Memory B cell (primary cell): ENCODE results near the gene LRRC8E.
A peak's percentile ranks its signal among the peaks of the same experiment; 100 is the strongest.

Experiments used
- ATAC-seq: fragments of 150-1000 bp; cut with Tn5 transposase; 2 replicates; pipeline ENCODE4 v1.10.0; 2021; ENCODE audit warnings: low read depth, mild to moderate bottlenecking, moderate library complexity
- DNase-seq, 2 donors: peaks; one replicate each; pipeline ENCODE4 v3.0.0; 2022; ENCODE audit warnings: low spot score in 2 of 2
- H3K27ac Mint-ChIP-seq: one replicate; pipeline ENCODE4 v1.8.0; 2022; ENCODE audit warnings: mild to moderate bottlenecking, moderate library complexity, mixed read lengths
- H3K27me3 Mint-ChIP-seq: one replicate; pipeline ENCODE4 v1.8.0; 2022; ENCODE audit warnings: mixed read lengths
- H3K36me3 Mint-ChIP-seq: one replicate; pipeline ENCODE4 v1.8.0; 2022; ENCODE audit warnings: mild to moderate bottlenecking, mixed read lengths
- H3K4me1 Mint-ChIP-seq: one replicate; pipeline ENCODE4 v1.8.0; 2022; ENCODE audit warnings: mixed read lengths
- H3K4me3 Mint-ChIP-seq: one replicate; pipeline ENCODE4 v1.8.0; 2022; ENCODE audit warnings: mild to moderate bottlenecking, moderate library complexity, mixed read lengths
- H3K9me3 Mint-ChIP-seq: one replicate; pipeline ENCODE4 v1.8.0; 2022; ENCODE audit warnings: mixed read lengths

Gene LRRC8E

GRCh38 chr19:7909471-7910067 is 21.3 kb downstream of the LRRC8E start:
- Mint-ChIP-seq H3K36me3 (peaks cover 24% of the 10 kb centered on the region), H3K4me1 (peaks cover 22% of the 10 kb centered on the region), H3K4me3 (no peak overlapping the region), H3K27me3 (peaks cover 1% of the 10 kb centered on the region), H3K9me3 (no peaks in the 10 kb centered on the region), H3K27ac (no peak overlapping the region)
- DNase-seq (no peak), ATAC-seq (no peak)

DNA sequence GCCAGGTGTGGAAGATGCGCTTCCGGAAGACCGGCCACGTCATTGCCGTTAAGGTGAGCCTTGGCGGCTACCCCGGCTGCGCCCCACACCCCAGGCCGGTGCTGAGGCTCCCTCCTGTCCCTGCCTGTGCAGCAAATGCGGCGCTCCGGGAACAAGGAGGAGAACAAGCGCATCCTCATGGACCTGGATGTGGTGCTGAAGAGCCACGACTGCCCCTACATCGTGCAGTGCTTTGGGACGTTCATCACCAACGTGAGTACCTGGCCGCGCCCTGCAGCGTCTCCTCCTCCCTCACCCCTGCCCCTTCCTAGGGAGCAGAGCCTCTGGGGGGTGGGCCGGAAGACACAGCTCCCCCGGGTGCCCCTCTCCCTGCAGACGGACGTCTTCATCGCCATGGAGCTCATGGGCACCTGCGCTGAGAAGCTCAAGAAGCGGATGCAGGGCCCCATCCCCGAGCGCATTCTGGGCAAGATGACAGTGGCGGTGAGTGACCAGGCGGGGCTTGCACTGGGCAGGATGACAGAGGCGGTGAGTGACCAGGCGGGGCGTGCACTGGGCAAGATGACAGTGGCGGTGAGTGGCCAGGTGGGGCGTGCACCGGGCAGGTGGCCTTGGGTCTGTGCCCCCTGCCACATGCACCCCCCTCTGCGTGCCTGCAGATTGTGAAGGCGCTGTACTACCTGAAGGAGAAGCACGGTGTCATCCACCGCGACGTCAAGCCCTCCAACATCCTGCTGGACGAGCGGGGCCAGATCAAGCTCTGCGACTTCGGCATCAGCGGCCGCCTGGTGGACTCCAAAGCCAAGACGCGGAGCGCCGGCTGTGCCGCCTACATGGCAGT is 22.2 kb downstream of the LRRC8E start:
- no peak for ATAC-seq
- H3K36me3 Mint-ChIP-seq: peaks cover 24% of the 10 kb centered on the region
- H3K4me3 Mint-ChIP-seq: no peak overlapping the region
- no peak overlapping the region for H3K27ac Mint-ChIP-seq
- H3K4me1 Mint-ChIP-seq: peaks cover 17% of the 10 kb centered on the region
- peaks cover 4% of the 10 kb centered on the region for H3K27me3 Mint-ChIP-seq
- no peaks in the 10 kb centered on the region for H3K9me3 Mint-ChIP-seq
- DNase-seq: no peak

GRCh38 chr19:7911508-7912143 is 23.3 kb downstream of the LRRC8E start:
- Mint-ChIP-seq H3K4me3 (no peak overlapping the region), H3K9me3 (no peaks in the 10 kb centered on the region)

GRCh38 chr19:7912144-7912696 is 23.9 kb downstream of the LRRC8E start:
- DNase-seq: no peak
- H3K9me3 Mint-ChIP-seq: no peaks in the 10 kb centered on the region

More at GRCh38 chr19:7911508-7912143, 23.3 kb downstream of the LRRC8E start:
- H3K27me3 Mint-ChIP-seq: peaks cover 4% of the 10 kb centered on the region
- ATAC-seq (no peak), DNase-seq (no peak)
- no peak overlapping the region for H3K27ac Mint-ChIP-seq
- H3K36me3 Mint-ChIP-seq: peaks cover 18% of the 10 kb centered on the region
- H3K4me1 Mint-ChIP-seq: peaks cover 15% of the 10 kb centered on the region

GRCh38 chr19:7912697-7913564 is 24.6 kb downstream of the LRRC8E start:
- ATAC-seq: no peak
- H3K9me3 Mint-ChIP-seq: no peaks in the 10 kb centered on the region

More at GRCh38 chr19:7912144-7912696, 23.9 kb downstream of the LRRC8E start:
- Mint-ChIP-seq H3K36me3 (peaks cover 18% of the 10 kb centered on the region), H3K4me1 (peaks cover 12% of the 10 kb centered on the region), H3K27ac (no peak overlapping the region), H3K4me3 (no peak overlapping the region), H3K27me3 (peaks cover 4% of the 10 kb centered on the region)
- ATAC-seq: no peak

GRCh38 chr19:7913652-7914051 is 25.3 kb downstream of the LRRC8E start:
- Mint-ChIP-seq H3K27ac (no peak overlapping the region), H3K36me3 (peaks cover 17% of the 10 kb centered on the region), H3K27me3 (peaks cover 8% of the 10 kb centered on the region), H3K4me3 (no peak overlapping the region), H3K9me3 (no peaks in the 10 kb centered on the region), H3K4me1 (peaks cover 12% of the 10 kb centered on the region)
- ATAC-seq (no peak), DNase-seq (no peak)

More at GRCh38 chr19:7912697-7913564, 24.6 kb downstream of the LRRC8E start:
- no peak overlapping the region for H3K4me3 Mint-ChIP-seq
- H3K27ac Mint-ChIP-seq: no peak overlapping the region
- H3K27me3 Mint-ChIP-seq: peaks cover 7% of the 10 kb centered on the region
- DNase-seq: no peak
- peaks cover 17% of the 10 kb centered on the region for H3K36me3 Mint-ChIP-seq
- peaks cover 11% of the 10 kb centered on the region for H3K4me1 Mint-ChIP-seq

GRCh38 chr19:7914099-7914498 is 25.8 kb downstream of the LRRC8E start:
- no peaks in the 10 kb centered on the region for H3K9me3 Mint-ChIP-seq
- peaks cover 17% of the 10 kb centered on the region for H3K36me3 Mint-ChIP-seq
- peaks cover 8% of the 10 kb centered on the region for H3K27me3 Mint-ChIP-seq
- ATAC-seq (no peak), DNase-seq (no peak)
- H3K27ac Mint-ChIP-seq: no peak overlapping the region
- H3K4me3 Mint-ChIP-seq: no peak overlapping the region
- H3K4me1 Mint-ChIP-seq: peaks cover 12% of the 10 kb centered on the region

DNA sequence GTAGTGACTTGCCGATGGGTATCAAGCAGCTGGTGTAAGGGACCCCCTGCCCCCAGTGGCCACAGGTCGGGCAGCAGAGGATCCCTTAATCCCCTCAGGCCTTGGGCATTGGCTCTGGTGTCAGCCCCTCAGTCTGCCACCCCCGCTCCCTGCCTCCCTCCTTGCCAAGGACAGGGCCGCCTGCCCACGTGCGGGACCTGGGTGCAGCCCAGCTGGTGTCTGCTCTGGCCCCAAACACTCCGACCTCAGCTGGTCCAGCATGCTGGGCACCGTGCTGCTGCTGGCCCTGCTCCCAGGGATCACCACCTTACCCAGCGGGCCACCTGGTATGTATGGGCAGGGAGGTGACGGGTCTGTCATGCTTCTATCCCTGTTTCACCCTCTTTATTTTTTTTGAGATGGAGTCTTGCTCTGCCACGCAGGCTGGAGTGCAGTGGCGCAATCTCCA is 26.3 kb downstream of the LRRC8E start, which contains the start of gene TGFBR3L:
Gene TGFBR3L, plus strand, starts transcription at position 233 of the 448 bp plus-strand sequence.
- H3K9me3 Mint-ChIP-seq: no peaks in the 10 kb centered on the region
- DNase-seq: no peak
- peaks cover 9% of the 10 kb centered on the region for H3K27me3 Mint-ChIP-seq
- H3K4me1 Mint-ChIP-seq: peaks cover 14% of the 10 kb centered on the region
- peaks cover 17% of the 10 kb centered on the region for H3K36me3 Mint-ChIP-seq
- peak within 1 kb of the TSS; percentile 61 for H3K4me3 Mint-ChIP-seq
- no peak within 1 kb of the TSS for H3K27ac Mint-ChIP-seq
- ATAC-seq: no peak

GRCh38 chr19:7915250-7916102 is 27.2 kb downstream of the LRRC8E start:
- H3K4me3 Mint-ChIP-seq: peak overlapping the region; percentile 61
- H3K4me1 Mint-ChIP-seq: peaks cover 19% of the 10 kb centered on the region
- peaks cover 16% of the 10 kb centered on the region for H3K36me3 Mint-ChIP-seq
- H3K27ac Mint-ChIP-seq: no peak overlapping the region
- H3K9me3 Mint-ChIP-seq: no peaks in the 10 kb centered on the region
- no peak for DNase-seq
- no peak for ATAC-seq
- H3K27me3 Mint-ChIP-seq: peaks cover 10% of the 10 kb centered on the region

DNA sequence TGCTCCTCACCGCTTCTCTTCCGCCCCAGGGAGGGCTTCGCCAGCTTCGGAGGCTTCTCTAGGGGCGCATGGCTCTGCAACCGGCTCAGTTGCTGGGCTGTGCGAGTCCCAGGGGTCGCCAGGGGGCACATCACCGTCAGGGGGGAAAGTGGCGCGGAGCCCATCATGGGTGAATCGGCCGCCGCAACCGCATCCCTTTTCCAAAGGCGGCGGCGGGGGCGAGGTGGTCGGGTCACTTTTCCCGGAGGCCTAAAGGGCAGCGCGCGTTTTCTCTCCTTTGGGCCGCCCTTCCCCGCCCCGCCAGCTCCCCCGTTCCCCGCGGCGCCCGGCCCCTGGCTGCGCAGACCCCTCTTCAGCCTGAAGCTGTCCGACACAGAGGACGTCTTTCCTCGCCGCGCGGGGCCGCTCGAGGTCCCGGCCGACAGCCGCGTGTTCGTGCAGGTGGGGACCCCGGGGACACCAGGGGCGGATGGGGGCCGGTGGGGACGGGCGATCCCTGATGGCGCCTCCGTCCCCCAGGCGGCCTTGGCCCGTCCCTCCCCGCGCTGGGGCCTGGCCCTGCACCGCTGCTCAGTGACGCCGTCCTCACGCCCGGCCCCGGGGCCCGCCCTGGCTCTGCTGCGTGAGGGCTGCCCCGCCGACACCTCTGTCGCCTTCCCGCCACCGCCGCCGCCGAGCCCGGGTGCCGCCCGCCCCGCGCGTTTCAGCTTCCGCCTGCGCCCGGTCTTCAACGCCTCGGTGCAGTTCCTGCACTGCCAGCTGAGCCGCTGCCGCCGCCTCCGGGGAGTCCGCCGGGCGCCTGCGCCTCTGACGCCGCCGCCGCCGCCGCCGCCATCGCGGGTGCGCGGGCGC is 28.0 kb downstream of the LRRC8E start:
- ATAC-seq (no peak), DNase-seq (peak in 1 of 2 donors; percentile 69)
- peak overlapping the region; percentile 67 for H3K4me3 Mint-ChIP-seq
- H3K27me3 Mint-ChIP-seq: peaks cover 10% of the 10 kb centered on the region
- peaks cover 22% of the 10 kb centered on the region for H3K4me1 Mint-ChIP-seq
- no peaks in the 10 kb centered on the region for H3K9me3 Mint-ChIP-seq
- H3K36me3 Mint-ChIP-seq: peaks cover 10% of the 10 kb centered on the region
- no peak overlapping the region for H3K27ac Mint-ChIP-seq

- peaks cover 10% of the 10 kb centered on the region for H3K27me3 Mint-ChIP-seq
- peak overlapping the region; percentile 67 for H3K4me3 Mint-ChIP-seq
- peaks cover 7% of the 10 kb centered on the region for H3K36me3 Mint-ChIP-seq
- peaks cover 22% of the 10 kb centered on the region for H3K4me1 Mint-ChIP-seq
- H3K9me3 Mint-ChIP-seq: no peaks in the 10 kb centered on the region
- H3K27ac Mint-ChIP-seq: no peak overlapping the region
- ATAC-seq: no peak
- DNase-seq: no peak
Observed at GRCh38 chr19:7916955-7917266, 28.6 kb downstream of the LRRC8E start.
